Measurements from ENCODE around the gene KLF5.

DNA sequence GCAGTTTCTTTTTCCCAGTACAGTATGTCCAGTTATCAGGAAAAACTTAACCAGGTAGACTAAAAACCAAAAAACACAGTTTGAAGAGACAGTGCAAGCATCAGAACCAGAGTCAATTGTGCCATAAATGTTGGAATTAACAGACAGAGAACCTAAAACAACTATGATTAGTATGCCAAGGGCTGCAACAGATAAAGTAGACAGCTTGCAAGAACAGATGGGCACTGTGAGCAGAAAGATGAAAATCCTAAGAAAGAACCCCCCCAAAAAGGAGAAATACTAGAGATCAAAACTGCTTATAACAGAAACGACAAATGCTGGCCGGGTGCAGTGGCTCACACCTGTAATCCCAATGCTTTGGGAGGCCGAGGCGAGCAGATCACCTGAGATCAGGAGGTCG lies 47.1 kb upstream of the KLF5 start:
- TF ChIP-seq, protein P1, sequence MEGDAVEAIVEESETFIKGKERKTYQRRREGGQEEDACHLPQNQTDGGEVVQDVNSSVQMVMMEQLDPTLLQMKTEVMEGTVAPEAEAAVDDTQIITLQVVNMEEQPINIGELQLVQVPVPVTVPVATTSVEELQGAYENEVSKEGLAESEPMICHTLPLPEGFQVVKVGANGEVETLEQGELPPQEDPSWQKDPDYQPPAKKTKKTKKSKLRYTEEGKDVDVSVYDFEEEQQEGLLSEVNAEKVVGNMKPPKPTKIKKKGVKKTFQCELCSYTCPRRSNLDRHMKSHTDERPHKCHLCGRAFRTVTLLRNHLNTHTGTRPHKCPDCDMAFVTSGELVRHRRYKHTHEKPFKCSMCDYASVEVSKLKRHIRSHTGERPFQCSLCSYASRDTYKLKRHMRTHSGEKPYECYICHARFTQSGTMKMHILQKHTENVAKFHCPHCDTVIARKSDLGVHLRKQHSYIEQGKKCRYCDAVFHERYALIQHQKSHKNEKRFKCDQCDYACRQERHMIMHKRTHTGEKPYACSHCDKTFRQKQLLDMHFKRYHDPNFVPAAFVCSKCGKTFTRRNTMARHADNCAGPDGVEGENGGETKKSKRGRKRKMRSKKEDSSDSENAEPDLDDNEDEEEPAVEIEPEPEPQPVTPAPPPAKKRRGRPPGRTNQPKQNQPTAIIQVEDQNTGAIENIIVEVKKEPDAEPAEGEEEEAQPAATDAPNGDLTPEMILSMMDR (IDR thresholded peaks at IDR 0.05): no peak
- TF ChIP-seq POLR2AphosphoS5 (IDR thresholded peaks at IDR 0.05; ENCODE audit: insufficient read depth in 1 of 2, low read depth in 1 of 2): no peak
